ENCODE results near the gene RETREG3. TPM values are rescaled to one million over a fixed set of nuclear protein-coding genes. Genes with fewer than 3 reads are reported as not detected.
A peak's percentile ranks its signal among the peaks of the same experiment; 100 is the strongest.

The RETREG3 gene
- total and polyA plus RNA-seq, 2 of the 4 experiments (the other 2 are of a cell fraction) = 18.1 to 44.1 TPM

- Histone ChIP-seq H3K14ac (replicated peaks; ENCODE audit: low read depth, low read length) (no peak overlapping the region), H3K9ac (ENCODE audit: low read depth, low read length) (no peak overlapping the region), H3K9me1 (ENCODE audit: insufficient read depth, low read length) (peaks cover 4% of the 10 kb centered on the region; the same call in 1 of the 2 replicates), H3K18ac (ENCODE audit: low read depth, low read length) (no peak overlapping the region), H2BK20ac (ENCODE audit: low read depth, low read length) (no peak overlapping the region), H4K5ac (ENCODE audit: low read depth, low read length) (no peak overlapping the region), H3K4me3 (ENCODE audit: insufficient read depth, low read depth, low read length) (no peak overlapping the region), H2AFZ (replicated peaks; ENCODE audit: low read length, poor library complexity) (no peak overlapping the region), H2BK120ac (ENCODE audit: low read depth, low read length) (no peak overlapping the region), H2BK5ac (ENCODE audit: low read depth, low read length, poor library complexity, severe bottlenecking) (no peak overlapping the region), H3K56ac (ENCODE audit: extremely low read depth, insufficient read depth, low read length) (no peak overlapping the region), H3K9me3 (ENCODE audit: control insufficient read depth, insufficient read depth, low read length) (no peaks in the 10 kb centered on the region), H2AK5ac (ENCODE audit: low read depth, low read length) (no peak overlapping the region), H4K8ac (ENCODE audit: low read depth in 2 of 2, low read length in 2 of 2) (no peak overlapping the region), H3K4me2 (ENCODE audit: low read depth, low read length) (no peak overlapping the region), H3K79me1 (ENCODE audit: low read depth in 1 of 2, low read length in 2 of 2) (no peaks in the 10 kb centered on the region), H3K36me3 (ENCODE audit: control insufficient read depth, insufficient read depth, low read length) (peaks cover 19% of the 10 kb centered on the region), H4K91ac (ENCODE audit: insufficient read depth, low read depth, low read length) (no peak overlapping the region), H3K4me1 (ENCODE audit: control insufficient read depth, insufficient read depth, low read length) (no peaks in the 10 kb centered on the region), H2AK9ac (replicated peaks; ENCODE audit: low read depth, low read length, poor library complexity) (no peak overlapping the region), H3K4ac (ENCODE audit: low read depth, low read length) (no peak overlapping the region), H3K27me3 (ENCODE audit: control insufficient read depth, insufficient read depth, low read length) (no peaks in the 10 kb centered on the region; the same call in 1 of the 2 replicates), H2BK15ac (ENCODE audit: low read depth, low read length) (no peak overlapping the region), H4K20me1 (ENCODE audit: insufficient read depth, low read length) (no peaks in the 10 kb centered on the region), H3K23ac (ENCODE audit: low read depth, low read length) (no peak overlapping the region), H3K27ac (ENCODE audit: insufficient read depth, low read length) (no peak overlapping the region)
- DNase-seq (no peak), ATAC-seq (ENCODE audit: low read depth) (no peak)
- dilution Hi-C loops (cut with HindIII; ENCODE audit: low sequenced_read_pairs, unreplicated experiment) = no loop called here
- intact Hi-C loops (cut with micrococcal nuclease) = no loop called here
- CTCF ChIA-PET = no interaction called here
- no TSS peak for BruUV-seq (replicated peaks)
- POLR2A ChIA-PET (ENCODE audit: unreplicated experiment) = interaction anchor here (0.9 kb wide), 1 partner anchor 9 kb away, joined by 4 read pairs; the partner anchor contains the start of genes RETREG3 and TUBG1
- TF ChIP-seq POLR2A (IDR thresholded peaks at IDR 0.05; ENCODE audit: low read depth, low read length) (no peak), CTCF (conservative IDR thresholded peaks at IDR 0.05; ENCODE audit: low read depth, low read length) (0 out of 2 replicates have a peak, but pooled peaks have one; percentile 1)
- 53% methylated on average over 2 of the region's 9 CpGs; no CpG with 5 or more reads in 1 of the 2 experiments for WGBS, 2 experiments (ENCODE audit: extremely low coverage in 2 of 2, insufficient read length in 1 of 2)
- in situ Hi-C loops (cut with MboI; ENCODE audit: low sequenced_read_pairs) = no loop called here
Measured at GRCh38 chr17:42618442-42619150, 9.4 kb upstream of the RETREG3 start.

Measured in IMR-90 (cell line).